HEK293 (cell line): ENCODE measurements around the gene TOR3A.

Experiments
- CTCF ChIA-PET: fragments of 350-600 bp; formaldehyde crosslinking; extraction: SDS; loops from one replicate; lab custom pipeline; 2021; ENCODE audit warnings: antibody characterized with exemption; lab: Yijun Ruan, JAX
- POLR2A ChIA-PET: fragments of 300-600 bp; formaldehyde crosslinking; extraction: SDS; loops from one replicate; lab custom pipeline; 2020; ENCODE audit warnings: antibody characterized with exemption, inconsistent platforms; lab: Yijun Ruan, JAX
- H3K27ac ChIP-seq: fragments of 200-500 bp; sonication (Bioruptor generic); 2 replicates; pipeline ENCODE4 v1.5.1; 2014; ENCODE audit warnings: low read depth, low read length, control low read depth, inconsistent platforms; ENCODE audit errors: extremely low read depth
- H3K36me3 ChIP-seq, 2 experiments: fragments of 200-500 bp in 1 of 2; sonication (Bioruptor generic) in 1 of 2; 1 replicate in 1 of 2; 2 replicates in 1 of 2; pipeline ENCODE4 v1.5.1; 2014 to 2017; ENCODE audit warnings: inconsistent platforms in 2 of 2, low read length in 2 of 2; ENCODE audit not compliant: control insufficient read depth in 2 of 2, insufficient read depth in 1 of 2
- H3K4me1 ChIP-seq: fragments of 200-500 bp; sonication (Bioruptor generic); 2 replicates; pipeline ENCODE4 v1.5.1; 2014; ENCODE audit warnings: mild to moderate bottlenecking, low read length, inconsistent platforms; ENCODE audit not compliant: control insufficient read depth, insufficient read depth
- H3K4me3 ChIP-seq: 2 replicates; pipeline ENCODE4 v1.5.1; 2011; ENCODE audit warnings: low read depth, mild to moderate bottlenecking, control low read depth, low read length, moderate library complexity
- H3K9me3 ChIP-seq: fragments of 200-500 bp; sonication (Bioruptor generic); 2 replicates; pipeline ENCODE4 v1.5.1; 2014; ENCODE audit warnings: low read depth, low read length, inconsistent platforms; ENCODE audit not compliant: control insufficient read depth, insufficient read depth
- GLI4 ChIP-seq: fragments of 450-650 bp; formaldehyde crosslinking; IDR thresholded peaks from 2 replicates; pipeline ENCODE4 v1.5.1; 2016; ENCODE audit warnings: missing biosample characterization, missing genetic modification characterization
- KLF8 ChIP-seq: fragments of 450-650 bp; formaldehyde crosslinking; IDR thresholded peaks from 2 replicates; pipeline ENCODE4 v1.5.1; 2016; ENCODE audit warnings: missing biosample characterization, missing genetic modification characterization
- RBAK ChIP-seq: fragments of 450-650 bp; formaldehyde crosslinking; IDR thresholded peaks from 2 replicates; pipeline ENCODE4 v1.5.1; 2016; ENCODE audit warnings: missing biosample characterization, missing genetic modification characterization
- SALL2 ChIP-seq: fragments of 450-650 bp; formaldehyde crosslinking; IDR thresholded peaks from 2 replicates; pipeline ENCODE4 v1.5.0; 2017; ENCODE audit warnings: missing biosample characterization, mild to moderate bottlenecking, missing genetic modification characterization, borderline replicate concordance
- ZBTB17 ChIP-seq: fragments of 450-650 bp; formaldehyde crosslinking; IDR thresholded peaks from 2 replicates; pipeline ENCODE4 v1.5.1; 2016; ENCODE audit warnings: missing biosample characterization, missing genetic modification characterization
- ZIC2 ChIP-seq: fragments of 450-650 bp; formaldehyde crosslinking; IDR thresholded peaks from 2 replicates; pipeline ENCODE4 v1.5.1; 2016; ENCODE audit warnings: missing biosample characterization, missing genetic modification characterization
- ZNF132 ChIP-seq: fragments of 450-650 bp; formaldehyde crosslinking; IDR thresholded peaks from 2 replicates; pipeline ENCODE4 v1.5.1; 2017; ENCODE audit warnings: missing biosample characterization, missing genetic modification characterization, borderline replicate concordance
- ZNF169 ChIP-seq: fragments of 450-650 bp; formaldehyde crosslinking; IDR thresholded peaks from 2 replicates; pipeline ENCODE4 v1.5.1; 2016; ENCODE audit warnings: missing biosample characterization, missing genetic modification characterization
- ZNF2 ChIP-seq: fragments of 450-650 bp; formaldehyde crosslinking; IDR thresholded peaks from 2 replicates; pipeline ENCODE4 v1.5.1; 2016; ENCODE audit warnings: missing biosample characterization, missing genetic modification characterization
- ZNF239 ChIP-seq: fragments of 450-650 bp; formaldehyde crosslinking; IDR thresholded peaks from 2 replicates; pipeline ENCODE4 v1.5.1; 2016; ENCODE audit warnings: missing biosample characterization, missing genetic modification characterization
- ZNF426 ChIP-seq: fragments of 450-650 bp; formaldehyde crosslinking; IDR thresholded peaks from 2 replicates; pipeline ENCODE4 v1.5.1; 2017; ENCODE audit warnings: missing biosample characterization, missing genetic modification characterization, mild to moderate bottlenecking, inconsistent platforms, moderate library complexity
- ZNF544 ChIP-seq: fragments of 450-650 bp; formaldehyde crosslinking; IDR thresholded peaks from 2 replicates; pipeline ENCODE4 v1.5.0; 2017; ENCODE audit warnings: missing biosample characterization, missing genetic modification characterization
- ZNF571 ChIP-seq: fragments of 450-650 bp; formaldehyde crosslinking; IDR thresholded peaks from 2 replicates; pipeline ENCODE4 v1.5.0; 2017; ENCODE audit warnings: missing biosample characterization, missing genetic modification characterization
- ZNF600 ChIP-seq: fragments of 450-650 bp; formaldehyde crosslinking; IDR thresholded peaks from 2 replicates; pipeline ENCODE4 v1.5.1; 2016; ENCODE audit warnings: missing biosample characterization, missing genetic modification characterization
- ZNF623 ChIP-seq: fragments of 450-650 bp; formaldehyde crosslinking; IDR thresholded peaks from 2 replicates; pipeline ENCODE4 v1.5.1; 2016; ENCODE audit warnings: missing biosample characterization, missing genetic modification characterization
- ZNF629 ChIP-seq: fragments of 450-650 bp; formaldehyde crosslinking; IDR thresholded peaks from 2 replicates; pipeline ENCODE4 v1.5.1; 2017; ENCODE audit warnings: missing biosample characterization, missing genetic modification characterization
- ZNF701 ChIP-seq: fragments of 450-650 bp; formaldehyde crosslinking; IDR thresholded peaks from 2 replicates; pipeline ENCODE4 v1.5.1; 2016; ENCODE audit warnings: missing biosample characterization, missing genetic modification characterization
- ZNF843 ChIP-seq: fragments of 450-650 bp; formaldehyde crosslinking; IDR thresholded peaks from 2 replicates; pipeline ENCODE4 v1.5.1; 2016; ENCODE audit warnings: missing biosample characterization, missing genetic modification characterization
- ZXDB ChIP-seq: fragments of 450-650 bp; formaldehyde crosslinking; IDR thresholded peaks from 2 replicates; pipeline ENCODE4 v1.5.1; 2016; ENCODE audit warnings: missing biosample characterization, missing genetic modification characterization
- TF ChIP-seq, protein P1 (sequence below): fragments of 450-650 bp; formaldehyde crosslinking; optimal IDR thresholded peaks from 2 replicates; pipeline ENCODE3; 2016; ENCODE audit warnings: missing biosample characterization, mild to moderate bottlenecking, missing genetic modification characterization
- TF ChIP-seq, protein P2 (sequence below): fragments of 450-650 bp; formaldehyde crosslinking; IDR thresholded peaks from 2 replicates; pipeline ENCODE4 v1.5.1; 2017; ENCODE audit warnings: missing biosample characterization, missing genetic modification characterization
- TF ChIP-seq, protein P3 (sequence below): fragments of 450-650 bp; formaldehyde crosslinking; IDR thresholded peaks from 2 replicates; pipeline ENCODE4 v1.5.1; 2016; ENCODE audit warnings: missing biosample characterization, missing genetic modification characterization
- TF ChIP-seq, protein P4 (sequence below): fragments of 450-650 bp; formaldehyde crosslinking; IDR thresholded peaks from 2 replicates; pipeline ENCODE4 v1.5.1; 2016; ENCODE audit warnings: missing biosample characterization, missing genetic modification characterization, borderline replicate concordance
- TF ChIP-seq, protein P5 (sequence below): fragments of 450-650 bp; formaldehyde crosslinking; IDR thresholded peaks from 2 replicates; pipeline ENCODE4 v1.5.1; 2017; ENCODE audit warnings: missing biosample characterization, missing genetic modification characterization

Gene TOR3A

DNA sequence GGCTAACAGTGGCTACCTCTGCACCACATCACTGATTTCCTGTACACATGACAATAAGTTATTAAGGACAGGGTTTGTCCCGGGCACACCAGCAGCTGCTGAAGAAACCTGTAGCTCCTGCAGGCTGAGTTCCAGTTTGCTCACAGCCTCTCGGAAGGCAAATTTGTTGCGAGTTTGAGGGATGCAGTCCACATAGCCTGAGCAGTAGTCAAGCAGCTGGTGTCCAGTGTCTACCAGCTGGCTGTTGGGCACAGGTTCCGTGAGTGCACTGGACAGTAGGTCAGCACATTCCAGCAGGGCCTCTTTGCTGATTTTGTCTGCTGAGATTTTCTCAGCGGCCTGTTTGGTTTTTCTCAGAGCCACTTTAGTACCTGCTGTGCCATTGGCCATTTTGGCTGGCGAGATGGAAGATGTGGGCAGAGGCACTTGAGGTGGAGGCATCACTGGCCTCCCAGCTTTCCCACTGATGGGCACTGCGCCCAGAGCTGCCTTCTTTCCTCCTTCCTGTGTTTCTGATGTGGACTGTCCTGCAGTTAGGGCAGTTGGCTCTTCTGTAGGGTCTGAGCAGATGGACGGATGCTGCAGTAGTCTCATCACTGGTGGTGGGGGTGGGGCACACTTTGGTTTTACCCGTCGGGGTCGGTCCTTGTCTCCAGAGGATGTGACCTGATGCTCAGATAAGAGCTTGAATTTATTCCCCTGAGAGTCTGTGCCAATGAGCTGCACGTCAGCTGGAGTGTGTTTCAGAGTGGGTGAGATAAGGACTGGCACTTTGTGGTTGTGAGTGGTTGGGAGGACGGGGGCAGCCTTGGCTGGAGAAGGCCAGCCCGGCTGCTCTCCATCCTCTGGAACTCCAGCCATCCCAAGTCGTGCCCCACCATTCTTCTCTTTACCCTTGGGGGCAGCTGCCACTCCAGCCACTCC, 26.1 kb downstream of the TOR3A start (continued):
- TF ChIP-seq, protein P1, sequence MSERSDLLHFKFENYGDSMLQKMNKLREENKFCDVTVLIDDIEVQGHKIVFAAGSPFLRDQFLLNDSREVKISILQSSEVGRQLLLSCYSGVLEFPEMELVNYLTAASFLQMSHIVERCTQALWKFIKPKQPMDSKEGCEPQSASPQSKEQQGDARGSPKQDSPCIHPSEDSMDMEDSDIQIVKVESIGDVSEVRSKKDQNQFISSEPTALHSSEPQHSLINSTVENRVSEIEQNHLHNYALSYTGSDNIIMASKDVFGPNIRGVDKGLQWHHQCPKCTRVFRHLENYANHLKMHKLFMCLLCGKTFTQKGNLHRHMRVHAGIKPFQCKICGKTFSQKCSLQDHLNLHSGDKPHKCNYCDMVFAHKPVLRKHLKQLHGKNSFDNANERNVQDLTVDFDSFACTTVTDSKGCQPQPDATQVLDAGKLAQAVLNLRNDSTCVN (tag by site-specific recombination): no peak
- TF ChIP-seq, protein P2, sequence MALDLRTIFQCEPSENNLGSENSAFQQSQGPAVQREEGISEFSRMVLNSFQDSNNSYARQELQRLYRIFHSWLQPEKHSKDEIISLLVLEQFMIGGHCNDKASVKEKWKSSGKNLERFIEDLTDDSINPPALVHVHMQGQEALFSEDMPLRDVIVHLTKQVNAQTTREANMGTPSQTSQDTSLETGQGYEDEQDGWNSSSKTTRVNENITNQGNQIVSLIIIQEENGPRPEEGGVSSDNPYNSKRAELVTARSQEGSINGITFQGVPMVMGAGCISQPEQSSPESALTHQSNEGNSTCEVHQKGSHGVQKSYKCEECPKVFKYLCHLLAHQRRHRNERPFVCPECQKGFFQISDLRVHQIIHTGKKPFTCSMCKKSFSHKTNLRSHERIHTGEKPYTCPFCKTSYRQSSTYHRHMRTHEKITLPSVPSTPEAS (tag by site-specific recombination): no peak
- TF ChIP-seq ZNF623 (tag by site-specific recombination) (no peak), GLI4 (tag by site-specific recombination) (no peak)

DNA sequence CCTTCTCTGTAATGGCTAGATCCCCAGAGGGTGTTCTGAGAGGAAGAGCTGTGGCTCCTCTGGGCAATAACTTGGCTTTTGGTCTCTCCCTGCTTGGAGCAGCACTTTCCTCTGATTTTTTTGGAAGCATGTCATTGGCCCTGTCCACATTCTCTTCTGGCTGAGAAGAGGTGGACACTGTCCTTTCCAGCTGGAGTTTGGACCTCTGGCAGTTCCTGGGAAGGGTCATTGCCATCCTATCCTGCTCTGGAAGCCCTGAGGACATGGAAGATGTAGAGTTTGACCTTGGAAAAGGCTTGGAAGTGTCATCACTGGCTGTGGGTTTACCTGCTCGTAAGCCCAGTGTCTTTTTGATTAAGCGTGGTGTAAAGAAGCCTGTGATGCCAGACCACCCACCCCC, 26.8 kb downstream of the TOR3A start:
- ChIA-PET POLR2A (no interaction called here), CTCF (interaction anchor here (0.6 to 1.0 kb wide), 3 partner anchors 18 to 261 kb away, joined by 3 to 4 read pairs (median 3); no protein-coding TSS in a partner anchor)
- Histone ChIP-seq H3K27ac (no peak overlapping the region), H3K36me3 (peaks cover 3 to 54% of the 10 kb centered on the region in 2 experiments; a peak in 2 of 3 replicates), H3K4me1 (no peaks in the 10 kb centered on the region), H3K4me3 (no peak overlapping the region), H3K9me3 (no peaks in the 10 kb centered on the region)
- TF ChIP-seq ZIC2 (tag by site-specific recombination) (no peak), RBAK (tag by site-specific recombination) (no peak), ZNF701 (tag by site-specific recombination) (no peak), SALL2 (tag by site-specific recombination) (no peak), ZBTB17 (tag by site-specific recombination) (no peak), ZNF571 (no peak), ZNF239 (tag by site-specific recombination) (no peak), ZNF629 (no peak), ZNF132 (no peak), ZNF169 (no peak), ZXDB (no peak), KLF8 (tag by site-specific recombination) (no peak), ZNF843 (no peak), ZNF544 (no peak), ZNF426 (tag by site-specific recombination) (no peak), ZNF2 (tag by site-specific recombination) (no peak), ZNF600 (tag by site-specific recombination) (no peak)
- TF ChIP-seq, protein P3, sequence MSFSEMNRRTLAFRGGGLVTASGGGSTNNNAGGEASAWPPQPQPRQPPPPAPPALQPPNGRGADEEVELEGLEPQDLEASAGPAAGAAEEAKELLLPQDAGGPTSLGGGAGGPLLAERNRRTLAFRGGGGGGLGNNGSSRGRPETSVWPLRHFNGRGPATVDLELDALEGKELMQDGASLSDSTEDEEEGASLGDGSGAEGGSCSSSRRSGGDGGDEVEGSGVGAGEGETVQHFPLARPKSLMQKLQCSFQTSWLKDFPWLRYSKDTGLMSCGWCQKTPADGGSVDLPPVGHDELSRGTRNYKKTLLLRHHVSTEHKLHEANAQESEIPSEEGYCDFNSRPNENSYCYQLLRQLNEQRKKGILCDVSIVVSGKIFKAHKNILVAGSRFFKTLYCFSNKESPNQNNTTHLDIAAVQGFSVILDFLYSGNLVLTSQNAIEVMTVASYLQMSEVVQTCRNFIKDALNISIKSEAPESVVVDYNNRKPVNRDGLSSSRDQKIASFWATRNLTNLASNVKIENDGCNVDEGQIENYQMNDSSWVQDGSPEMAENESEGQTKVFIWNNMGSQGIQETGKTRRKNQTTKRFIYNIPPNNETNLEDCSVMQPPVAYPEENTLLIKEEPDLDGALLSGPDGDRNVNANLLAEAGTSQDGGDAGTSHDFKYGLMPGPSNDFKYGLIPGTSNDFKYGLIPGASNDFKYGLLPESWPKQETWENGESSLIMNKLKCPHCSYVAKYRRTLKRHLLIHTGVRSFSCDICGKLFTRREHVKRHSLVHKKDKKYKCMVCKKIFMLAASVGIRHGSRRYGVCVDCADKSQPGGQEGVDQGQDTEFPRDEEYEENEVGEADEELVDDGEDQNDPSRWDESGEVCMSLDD (tag by site-specific recombination): no peak
- TF ChIP-seq, protein P4, sequence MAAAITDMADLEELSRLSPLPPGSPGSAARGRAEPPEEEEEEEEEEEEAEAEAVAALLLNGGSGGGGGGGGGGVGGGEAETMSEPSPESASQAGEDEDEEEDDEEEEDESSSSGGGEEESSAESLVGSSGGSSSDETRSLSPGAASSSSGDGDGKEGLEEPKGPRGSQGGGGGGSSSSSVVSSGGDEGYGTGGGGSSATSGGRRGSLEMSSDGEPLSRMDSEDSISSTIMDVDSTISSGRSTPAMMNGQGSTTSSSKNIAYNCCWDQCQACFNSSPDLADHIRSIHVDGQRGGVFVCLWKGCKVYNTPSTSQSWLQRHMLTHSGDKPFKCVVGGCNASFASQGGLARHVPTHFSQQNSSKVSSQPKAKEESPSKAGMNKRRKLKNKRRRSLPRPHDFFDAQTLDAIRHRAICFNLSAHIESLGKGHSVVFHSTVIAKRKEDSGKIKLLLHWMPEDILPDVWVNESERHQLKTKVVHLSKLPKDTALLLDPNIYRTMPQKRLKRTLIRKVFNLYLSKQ (tag by site-specific recombination): no peak
- TF ChIP-seq, protein P5, sequence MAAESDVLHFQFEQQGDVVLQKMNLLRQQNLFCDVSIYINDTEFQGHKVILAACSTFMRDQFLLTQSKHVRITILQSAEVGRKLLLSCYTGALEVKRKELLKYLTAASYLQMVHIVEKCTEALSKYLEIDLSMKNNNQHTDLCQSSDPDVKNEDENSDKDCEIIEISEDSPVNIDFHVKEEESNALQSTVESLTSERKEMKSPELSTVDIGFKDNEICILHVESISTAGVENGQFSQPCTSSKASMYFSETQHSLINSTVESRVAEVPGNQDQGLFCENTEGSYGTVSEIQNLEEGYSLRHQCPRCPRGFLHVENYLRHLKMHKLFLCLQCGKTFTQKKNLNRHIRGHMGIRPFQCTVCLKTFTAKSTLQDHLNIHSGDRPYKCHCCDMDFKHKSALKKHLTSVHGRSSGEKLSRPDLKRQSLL: no peak
- TF ChIP-seq, all 188 proteins: peak for 0
